Mesothelial cell of epicardium (in vitro differentiated cells): ENCODE measurements around the gene DRG2. TPM values are rescaled to one million over a fixed set of nuclear protein-coding genes. Genes with fewer than 3 reads are reported as not detected.
A peak's percentile ranks its signal among the peaks of the same experiment; 100 is the strongest.

Experiments used
- DNase-seq, 2 experiments: peaks; one replicate each; pipeline ENCODE4 v3.0.0; 2021; ENCODE audit warnings: low spot score in 2 of 2; ENCODE audit not compliant: unreplicated experiment in 2 of 2
- H3K27ac Mint-ChIP-seq: 2 replicates; pipeline ENCODE4 v1.8.0; 2021; ENCODE audit warnings: mixed read lengths
- H3K27me3 Mint-ChIP-seq: 2 replicates; pipeline ENCODE4 v1.8.0; 2021; ENCODE audit warnings: low read depth, mixed read lengths
- H3K36me3 Mint-ChIP-seq: 2 replicates; pipeline ENCODE4 v1.8.0; 2021; ENCODE audit warnings: mixed read lengths
- H3K4me1 Mint-ChIP-seq: 2 replicates; pipeline ENCODE4 v1.8.0; 2021; ENCODE audit warnings: mixed read lengths
- H3K4me3 Mint-ChIP-seq: 2 replicates; pipeline ENCODE4 v1.8.0; 2021; ENCODE audit warnings: mild to moderate bottlenecking, moderate library complexity, mixed read lengths
- H3K9me3 Mint-ChIP-seq: 2 replicates; pipeline ENCODE4 v1.8.0; 2021; ENCODE audit warnings: mixed read lengths
- total RNA-seq: library from RNA; stranded (reverse); gene quantifications from 3 replicates; pipeline ENCODE4 v1.2.1, GENCODE V29; 2021
- TF ChIP-seq, protein P1 (sequence below): fragments of 200-600 bp; sonication (generic); IDR thresholded peaks from one replicate; pipeline ENCODE4 v1.5.0; 2021; ENCODE audit warnings: antibody characterized with exemption; ENCODE audit not compliant: unreplicated experiment

DRG2 gene
- total RNA-seq, 1 donor from 2014 or later, result 51.2 TPM

DNA sequence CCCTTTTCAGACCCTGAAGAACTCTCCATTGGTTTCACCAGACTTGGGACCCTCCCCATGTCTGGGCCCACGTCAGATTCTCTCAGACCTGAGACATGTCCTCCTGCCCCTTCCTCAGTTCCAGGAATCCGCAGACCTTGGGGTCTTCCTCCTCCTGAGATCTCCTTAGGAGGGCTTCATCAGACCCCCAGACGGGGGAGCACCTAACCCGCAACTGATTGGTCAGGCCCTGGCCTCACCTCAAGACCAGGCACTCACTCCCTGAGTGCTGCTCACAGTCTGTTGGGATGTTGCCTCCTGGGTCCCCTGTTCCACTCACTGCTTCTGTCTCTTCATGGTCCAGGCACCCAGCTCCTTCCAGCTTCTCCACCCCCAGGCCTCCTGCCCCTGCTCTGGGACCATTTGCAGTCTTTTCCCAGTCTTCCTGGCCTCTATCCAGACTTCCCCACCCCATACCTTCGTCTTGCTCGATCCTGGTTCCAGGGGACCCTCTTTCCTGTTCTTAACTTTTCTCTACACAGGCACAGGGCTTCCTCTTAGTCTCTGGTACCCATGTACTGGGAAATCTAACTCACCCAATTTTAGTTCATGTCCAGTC lies 47.4 kb upstream of the DRG2 start:
- Mint-ChIP-seq H3K27ac (peak overlapping the region; percentile 91), H3K36me3 (no peaks in the 10 kb centered on the region), H3K4me1 (peaks cover 45% of the 10 kb centered on the region), H3K4me3 (peak overlapping the region; percentile 92), H3K27me3 (no peaks in the 10 kb centered on the region), H3K9me3 (no peaks in the 10 kb centered on the region)
- no peak for DNase-seq
- TF ChIP-seq, protein P1, sequence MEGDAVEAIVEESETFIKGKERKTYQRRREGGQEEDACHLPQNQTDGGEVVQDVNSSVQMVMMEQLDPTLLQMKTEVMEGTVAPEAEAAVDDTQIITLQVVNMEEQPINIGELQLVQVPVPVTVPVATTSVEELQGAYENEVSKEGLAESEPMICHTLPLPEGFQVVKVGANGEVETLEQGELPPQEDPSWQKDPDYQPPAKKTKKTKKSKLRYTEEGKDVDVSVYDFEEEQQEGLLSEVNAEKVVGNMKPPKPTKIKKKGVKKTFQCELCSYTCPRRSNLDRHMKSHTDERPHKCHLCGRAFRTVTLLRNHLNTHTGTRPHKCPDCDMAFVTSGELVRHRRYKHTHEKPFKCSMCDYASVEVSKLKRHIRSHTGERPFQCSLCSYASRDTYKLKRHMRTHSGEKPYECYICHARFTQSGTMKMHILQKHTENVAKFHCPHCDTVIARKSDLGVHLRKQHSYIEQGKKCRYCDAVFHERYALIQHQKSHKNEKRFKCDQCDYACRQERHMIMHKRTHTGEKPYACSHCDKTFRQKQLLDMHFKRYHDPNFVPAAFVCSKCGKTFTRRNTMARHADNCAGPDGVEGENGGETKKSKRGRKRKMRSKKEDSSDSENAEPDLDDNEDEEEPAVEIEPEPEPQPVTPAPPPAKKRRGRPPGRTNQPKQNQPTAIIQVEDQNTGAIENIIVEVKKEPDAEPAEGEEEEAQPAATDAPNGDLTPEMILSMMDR, result no peak

DNA sequence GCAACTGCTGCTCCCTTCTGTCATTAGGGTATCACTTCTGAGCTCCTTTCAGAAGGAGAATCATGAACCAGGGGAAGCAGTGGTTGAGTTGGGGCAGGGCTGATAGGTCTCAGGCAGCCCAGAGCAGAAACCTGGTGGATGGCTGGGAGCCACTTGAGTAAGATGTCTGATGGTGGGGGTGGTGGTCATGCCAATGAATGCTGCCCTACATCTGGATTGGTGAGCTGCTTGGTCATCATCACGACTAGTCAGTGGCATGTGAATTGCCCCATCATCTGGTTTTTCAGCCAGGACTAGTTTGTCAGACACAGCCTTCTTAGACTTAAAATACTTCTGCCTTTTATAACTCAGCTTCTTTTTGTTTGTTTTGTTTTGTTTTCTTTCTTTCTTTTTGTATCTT lies 46.0 kb upstream of the DRG2 start:
- DNase-seq, result no peak
- H3K4me3 Mint-ChIP-seq, result peak overlapping the region; percentile 92
- no peak overlapping the region for H3K27ac Mint-ChIP-seq
- H3K4me1 Mint-ChIP-seq, result peaks cover 45% of the 10 kb centered on the region
- H3K9me3 Mint-ChIP-seq, result no peaks in the 10 kb centered on the region
- H3K36me3 Mint-ChIP-seq, result peaks cover under 1% of the 10 kb centered on the region
- H3K27me3 Mint-ChIP-seq, result no peaks in the 10 kb centered on the region
- TF ChIP-seq, protein P1, result no peak

DNA sequence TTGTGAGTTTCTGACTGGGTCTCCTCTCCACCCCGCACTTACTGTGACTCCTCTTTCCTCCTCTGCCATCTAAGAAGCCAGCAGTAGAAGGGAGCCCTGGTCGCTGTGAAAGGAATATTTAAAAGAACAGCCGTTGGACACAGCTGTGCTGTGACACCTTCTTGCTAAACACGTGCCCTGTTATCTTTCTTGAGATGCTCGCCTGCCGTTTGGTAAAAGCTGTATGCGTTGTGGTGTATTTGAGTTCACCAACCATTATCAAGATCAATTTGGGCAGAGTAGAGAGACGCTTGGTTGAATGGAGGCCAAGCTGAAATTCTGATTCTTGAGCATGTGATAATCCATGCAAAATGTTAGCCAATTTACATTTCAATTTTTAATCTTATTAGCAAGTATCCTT lies 44.8 kb upstream of the DRG2 start:
- no peak overlapping the region for H3K27ac Mint-ChIP-seq
- no peak overlapping the region for H3K4me3 Mint-ChIP-seq
- TF ChIP-seq, protein P1, result no peak
- DNase-seq, result no peak
- peaks cover 8% of the 10 kb centered on the region for H3K36me3 Mint-ChIP-seq
- no peaks in the 10 kb centered on the region for H3K27me3 Mint-ChIP-seq
- peaks cover 38% of the 10 kb centered on the region for H3K4me1 Mint-ChIP-seq
- H3K9me3 Mint-ChIP-seq, result no peaks in the 10 kb centered on the region

DNA sequence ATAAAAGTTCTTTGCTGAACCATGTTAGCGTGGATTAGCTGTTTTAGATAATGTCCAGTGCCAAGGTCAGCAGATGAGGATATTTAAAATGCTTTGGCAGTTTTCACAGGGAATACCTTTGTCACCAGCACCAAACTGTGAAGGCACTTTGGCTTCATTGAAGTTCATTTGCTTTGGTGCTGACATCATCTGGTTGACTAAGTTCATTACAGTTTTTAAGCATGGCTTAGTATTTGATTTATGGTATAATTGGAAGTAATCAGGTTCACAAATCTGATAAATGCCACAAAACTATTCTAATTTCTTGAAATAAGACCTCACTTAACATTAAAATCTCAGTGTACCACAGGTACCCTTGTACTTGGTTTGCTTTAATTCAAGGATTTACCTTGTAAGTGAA lies 44.3 kb upstream of the DRG2 start:
- Mint-ChIP-seq H3K4me1 (peaks cover 34% of the 10 kb centered on the region), H3K27me3 (no peaks in the 10 kb centered on the region), H3K9me3 (no peaks in the 10 kb centered on the region), H3K27ac (no peak overlapping the region), H3K4me3 (no peak overlapping the region), H3K36me3 (peaks cover 10% of the 10 kb centered on the region)
- DNase-seq, result no peak
- TF ChIP-seq, protein P1, result peak; percentile 16

DNA sequence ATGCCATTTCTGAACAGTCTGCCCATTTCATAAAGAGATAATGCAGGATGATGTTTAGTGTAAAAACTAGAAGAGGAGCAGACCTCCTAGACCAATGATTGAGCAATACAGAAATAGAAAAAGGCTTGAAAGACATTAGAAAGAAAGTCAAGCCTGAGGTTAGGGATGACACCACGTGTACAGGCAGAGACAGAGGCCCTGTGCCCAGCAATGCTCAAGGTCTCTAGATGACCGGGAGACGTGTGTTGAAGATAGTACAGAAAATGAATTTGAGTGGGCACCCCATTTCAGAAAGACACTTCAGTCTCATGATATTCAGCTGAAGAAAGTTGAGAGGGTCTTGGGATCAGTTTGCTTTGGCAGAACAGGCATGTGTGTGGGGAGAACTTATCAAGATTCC lies 43.1 kb upstream of the DRG2 start:
- no peaks in the 10 kb centered on the region for H3K9me3 Mint-ChIP-seq
- H3K27ac Mint-ChIP-seq, result no peak overlapping the region
- DNase-seq, result no peak
- H3K27me3 Mint-ChIP-seq, result no peaks in the 10 kb centered on the region
- no peak overlapping the region for H3K4me3 Mint-ChIP-seq
- H3K4me1 Mint-ChIP-seq, result peaks cover 28% of the 10 kb centered on the region
- peaks cover 12% of the 10 kb centered on the region for H3K36me3 Mint-ChIP-seq
- TF ChIP-seq, protein P1, result no peak
